ENCODE results near the gene CTDSP2.

DNA sequence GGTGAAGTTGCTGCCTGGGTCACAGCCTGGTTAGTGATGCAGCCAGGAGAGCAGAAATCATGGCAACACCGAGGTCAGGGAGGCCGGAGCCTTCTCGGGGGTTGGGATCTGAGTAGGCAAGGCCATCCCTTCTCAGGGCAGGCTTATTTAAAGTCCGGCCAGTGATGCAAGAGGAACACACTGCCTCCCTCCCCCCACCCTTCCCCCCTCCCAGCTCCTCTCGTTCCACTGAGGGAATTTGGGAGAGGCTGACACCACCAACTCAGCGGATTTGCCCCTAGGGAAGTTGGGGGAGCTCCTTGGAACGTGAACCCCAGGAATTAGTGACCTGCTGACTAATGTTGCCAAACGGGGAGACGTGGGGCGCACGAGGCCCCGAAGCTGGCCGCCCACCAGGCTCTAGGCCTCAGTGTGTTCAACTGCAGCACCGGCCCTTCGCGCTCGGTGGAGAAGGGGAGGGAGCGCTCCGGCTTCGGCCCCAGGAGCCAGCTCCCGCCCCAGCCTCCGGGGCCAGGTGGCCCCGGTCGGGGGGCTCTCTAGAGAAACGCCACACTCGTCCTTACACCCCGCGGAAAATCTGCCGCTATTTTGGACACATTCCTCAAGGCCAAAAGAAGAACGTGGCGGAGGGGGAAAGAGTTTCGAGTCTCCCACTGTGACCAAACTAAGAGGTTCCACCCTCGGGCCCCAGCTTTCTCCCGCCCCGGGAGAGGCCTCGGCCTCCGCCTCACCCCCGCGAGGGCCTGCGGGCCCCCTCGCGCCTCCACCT is 1.6 kb downstream of the CTDSP2 start:
- no peak for TF ChIP-seq EP300 (IDR thresholded peaks at IDR 0.05)
- no peak for TF ChIP-seq POLR2A (IDR thresholded peaks at IDR 0.05; ENCODE audit: low read length)
- TF ChIP-seq FOXS1 (CRISPR knock-in tag; IDR thresholded peaks at IDR 0.05) = no peak
- TF ChIP-seq, protein P1, sequence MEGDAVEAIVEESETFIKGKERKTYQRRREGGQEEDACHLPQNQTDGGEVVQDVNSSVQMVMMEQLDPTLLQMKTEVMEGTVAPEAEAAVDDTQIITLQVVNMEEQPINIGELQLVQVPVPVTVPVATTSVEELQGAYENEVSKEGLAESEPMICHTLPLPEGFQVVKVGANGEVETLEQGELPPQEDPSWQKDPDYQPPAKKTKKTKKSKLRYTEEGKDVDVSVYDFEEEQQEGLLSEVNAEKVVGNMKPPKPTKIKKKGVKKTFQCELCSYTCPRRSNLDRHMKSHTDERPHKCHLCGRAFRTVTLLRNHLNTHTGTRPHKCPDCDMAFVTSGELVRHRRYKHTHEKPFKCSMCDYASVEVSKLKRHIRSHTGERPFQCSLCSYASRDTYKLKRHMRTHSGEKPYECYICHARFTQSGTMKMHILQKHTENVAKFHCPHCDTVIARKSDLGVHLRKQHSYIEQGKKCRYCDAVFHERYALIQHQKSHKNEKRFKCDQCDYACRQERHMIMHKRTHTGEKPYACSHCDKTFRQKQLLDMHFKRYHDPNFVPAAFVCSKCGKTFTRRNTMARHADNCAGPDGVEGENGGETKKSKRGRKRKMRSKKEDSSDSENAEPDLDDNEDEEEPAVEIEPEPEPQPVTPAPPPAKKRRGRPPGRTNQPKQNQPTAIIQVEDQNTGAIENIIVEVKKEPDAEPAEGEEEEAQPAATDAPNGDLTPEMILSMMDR (IDR thresholded peaks at IDR 0.05) = no peak
- TF ChIP-seq BHLHE40 (IDR thresholded peaks at IDR 0.05; ENCODE audit: low read depth, low read length) = no peak
- no peak for TF ChIP-seq ESRRA (IDR thresholded peaks at IDR 0.05; ENCODE audit: borderline replicate concordance, low read length)
- no peak; a peak in 1 of 5 replicates for TF ChIP-seq JUN (IDR thresholded peaks at IDR 0.05)
- TF ChIP-seq MAZ (IDR thresholded peaks at IDR 0.05; ENCODE audit: borderline replicate concordance, low read depth, low read length) = no peak
- no peak for TF ChIP-seq RAD21 (conservative IDR thresholded peaks at IDR 0.05 in 1 of 2, IDR thresholded peaks at IDR 0.05 in 1 of 2)
- no peak for TF ChIP-seq NPAS2 (CRISPR knock-in tag; IDR thresholded peaks at IDR 0.05; ENCODE audit: borderline replicate concordance)
